Endothelial cell of umbilical vein (primary cell): ENCODE data around the gene GLB1L. TPM values are rescaled to one million over a fixed set of nuclear protein-coding genes. Genes with fewer than 3 reads are reported as not detected.

ENCODE experiments used
- BruUV-seq: library from RNA; stranded (reverse); fragments of 400-500 nt; replicated peaks from 2 replicates; lab custom pipeline; 2021; lab: Mats Ljungman, UMichigan
- CTCF ChIA-PET: fragments of 300-600, 350-600 bp; sonication (Branson Sonifier 250); formaldehyde crosslinking; loops from one replicate; lab custom pipeline; 2021; ENCODE audit warnings: antibody characterized with exemption, inconsistent platforms; lab: Charles Lee
- POLR2A ChIA-PET: fragments of 300-600, 350-600 bp; sonication (Branson Sonifier 250); formaldehyde crosslinking; loops from one replicate; lab custom pipeline; 2021; ENCODE audit warnings: antibody characterized with exemption, inconsistent platforms; lab: Charles Lee
- DNase-seq: peaks from one replicate; pipeline ENCODE4 v3.0.0-alpha.2; 2011; ENCODE audit warnings: low read depth, low spot score
- FAIRE-seq: peaks from 2 replicates; lab custom pipeline; 2011; peaks lifted over from hg19 to GRCh38; lab: Jason Lieb, UNC
- H2AFZ ChIP-seq: 2 replicates; pipeline ENCODE4 v1.6.0; 2012; ENCODE audit warnings: low read depth, low read length, control low read depth, inconsistent platforms
- H3K27ac ChIP-seq: 2 replicates; pipeline ENCODE4 v1.5.1; 2011; ENCODE audit warnings: low read depth, mild to moderate bottlenecking, control low read depth, low read length, moderate library complexity; ENCODE audit not compliant: insufficient read depth
- H3K27me3 ChIP-seq, 2 experiments: 2 replicates each; pipeline versions ENCODE4 v1.6.0 to v1.6.1; 2011; ENCODE audit warnings: low read length in 2 of 2, mixed read lengths in 1 of 2; ENCODE audit not compliant: control insufficient read depth in 2 of 2, insufficient read depth in 2 of 2
- H3K36me3 ChIP-seq, 2 experiments: 2 replicates in 1 of 2; 3 replicates in 1 of 2; pipeline ENCODE4 v1.5.1; 2011; ENCODE audit warnings: low read length in 2 of 2, mild to moderate bottlenecking in 1 of 2, moderate library complexity in 1 of 2; ENCODE audit not compliant: control insufficient read depth in 2 of 2, insufficient read depth in 2 of 2; ENCODE audit errors: extremely low read depth in 1 of 2
- H3K4me1 ChIP-seq: 3 replicates; pipeline ENCODE4 v1.5.1; 2011; ENCODE audit warnings: mild to moderate bottlenecking, low read length; ENCODE audit not compliant: control insufficient read depth, insufficient read depth; ENCODE audit errors: extremely low read depth
- H3K4me2 ChIP-seq: 2 replicates; pipeline ENCODE4 v1.6.1; 2011; ENCODE audit warnings: low read length, control low read depth, mixed read lengths; ENCODE audit not compliant: insufficient read depth
- H3K4me3 ChIP-seq, 3 experiments: fragments of 200-600 bp in 1 of 3; sonication (generic), shearing (Covaris generic) in 1 of 3; replicated peaks in 1 of 3; 2 replicates each; pipeline ENCODE4 v1.5.1; 2011 to 2016; ENCODE audit warnings: control low read depth in 3 of 3, low read length in 3 of 3, mild to moderate bottlenecking in 2 of 3, inconsistent platforms in 1 of 3, low read depth in 1 of 3, moderate library complexity in 1 of 3; ENCODE audit not compliant: insufficient read depth in 1 of 3
- H3K79me2 ChIP-seq: 2 replicates; pipeline ENCODE4 v1.6.0; 2012; ENCODE audit warnings: low read length, inconsistent platforms; ENCODE audit not compliant: control insufficient read depth, insufficient read depth
- H3K9ac ChIP-seq: replicated peaks from 2 replicates; pipeline ENCODE3; 2011; ENCODE audit warnings: low read length, control low read depth; ENCODE audit not compliant: insufficient read depth; ENCODE audit errors: extremely low read depth
- H3K9me1 ChIP-seq: replicated peaks from 3 replicates; pipeline ENCODE4 v1.6.0; 2011; ENCODE audit warnings: mild to moderate bottlenecking, low read length; ENCODE audit not compliant: control insufficient read depth, insufficient read depth; ENCODE audit errors: extremely low read depth
- H3K9me3 ChIP-seq: replicated peaks from 2 replicates; pipeline ENCODE4 v1.5.1; 2012; ENCODE audit warnings: low read length, inconsistent platforms; ENCODE audit not compliant: control insufficient read depth, insufficient read depth
- H4K20me1 ChIP-seq: replicated peaks from 2 replicates; pipeline ENCODE3; 2011; ENCODE audit warnings: mild to moderate bottlenecking, low read length; ENCODE audit not compliant: control insufficient read depth, insufficient read depth; ENCODE audit errors: extremely low read depth
- CTCF ChIP-seq, 2 donors: IDR thresholded peaks; 1 replicate in 1 of 2; 2 replicates in 1 of 2; pipeline ENCODE4 v1.5.1; 2011; ENCODE audit warnings: low read length in 2 of 2, mild to moderate bottlenecking in 2 of 2, moderate library complexity in 2 of 2, control low read depth in 1 of 2, inconsistent platforms in 1 of 2, low read depth in 1 of 2; ENCODE audit not compliant: insufficient read depth in 1 of 2; ENCODE audit errors: extremely low read depth in 1 of 2
- EZH2 ChIP-seq: IDR thresholded peaks from 2 replicates; pipeline ENCODE4 v1.6.1; 2012; ENCODE audit warnings: borderline replicate concordance, low read depth, mild to moderate bottlenecking, moderate library complexity, low read length, inconsistent platforms; ENCODE audit not compliant: severe bottlenecking
- FOS ChIP-seq: IDR thresholded peaks from 2 replicates; pipeline ENCODE4 v1.6.1; 2011; ENCODE audit warnings: mild to moderate bottlenecking, low read length, moderate library complexity, borderline replicate concordance; ENCODE audit not compliant: insufficient read depth
- GATA2 ChIP-seq: IDR thresholded peaks from 2 replicates; pipeline ENCODE4 v1.7.0; 2011; ENCODE audit warnings: low read depth, mild to moderate bottlenecking, moderate library complexity, mixed read lengths, low read length; ENCODE audit not compliant: insufficient read length, insufficient read depth
- JUN ChIP-seq: IDR thresholded peaks from 2 replicates; pipeline ENCODE4 v1.6.1; 2011; ENCODE audit warnings: borderline replicate concordance, low read depth; ENCODE audit not compliant: insufficient read length, insufficient read depth
- MAX ChIP-seq: IDR thresholded peaks from 2 replicates; pipeline ENCODE4 v1.6.1; 2011; ENCODE audit not compliant: insufficient read depth, insufficient read length
- MYC ChIP-seq: IDR thresholded peaks from one replicate; pipeline ENCODE4 v1.6.1; 2011; ENCODE audit warnings: mild to moderate bottlenecking, low read depth, low read length
- POLR2A ChIP-seq: IDR thresholded peaks from 2 replicates; pipeline ENCODE4 v1.6.1; 2012; ENCODE audit warnings: low read depth, mild to moderate bottlenecking, control low read depth, low read length
- POLR2AphosphoS5 ChIP-seq: IDR thresholded peaks from 2 replicates; pipeline ENCODE4 v1.6.1; 2012; ENCODE audit warnings: low read depth, mild to moderate bottlenecking, control low read depth, low read length, moderate library complexity; ENCODE audit not compliant: insufficient read depth
- dilution Hi-C: fragments of 300-500 bp; cut with MboI; formaldehyde crosslinking; loops from one replicate; pipeline ENCODE4 v1.15.0; 2019; ENCODE audit warnings: low sequenced_read_pairs; ENCODE audit not compliant: extremely low pct_ligation_motif_present
- intact Hi-C: fragments of 100-400 bp; cut with micrococcal nuclease; formaldehyde crosslinking; loops from one replicate; pipeline ENCODE4 v1.10.0; 2022
- polyA plus RNA-seq, 4 experiments: library from polyadenylated mRNA; depleted of rRNA in 3 of 4; stranded (reverse) in 3 of 4; unstranded in 1 of 4; fragments of >200 nt; gene quantifications; 2 replicates each; pipeline versions ENCODE4 v1.2.1 to v1.2.3, GENCODE V29; 2011 to 2012; ENCODE audit warnings: missing spikeins in 1 of 4
- total RNA-seq: library from RNA; stranded (reverse); gene quantifications from 2 replicates; pipeline ENCODE4 v1.2.3, GENCODE V29; 2021

GLB1L gene
- total and polyA plus RNA-seq, 2 donors (not counting 3 experiments of a cell fraction or from before 2014, with no cell fraction given): 9.2 to 11.9 TPM

GRCh38 chr2:219218732-219219701 is 26.2 kb downstream of the GLB1L start, which contains the start of gene ABCB6:
ABCB6 (minus strand) TSS chr2:219218958; CDS start chr2:219218673, 285 bp downstream.
- peak; percentile 93 for DNase-seq
- Histone ChIP-seq H3K27me3 (no peaks in the 10 kb centered on the region), H3K27ac (peak within 1 kb of the TSS; percentile 82), H3K36me3 (peaks cover 3 to 32% of the 10 kb centered on the region in 2 experiments), H3K9me3 (no peaks in the 10 kb centered on the region), H3K4me3 (peak within 1 kb of the TSS; percentile 20 to 55 (median 46)), H3K9ac (peak within 1 kb of the TSS; percentile 37), H4K20me1 (no peaks in the 10 kb centered on the region), H2AFZ (peak within 1 kb of the TSS; percentile 56), H3K79me2 (no peaks in the 10 kb centered on the region), H3K9me1 (no peaks in the 10 kb centered on the region), H3K4me1 (peaks cover 14% of the 10 kb centered on the region), H3K4me2 (peak within 1 kb of the TSS; percentile 83)
- intact Hi-C loops (loop anchor here (1.0 to 5.0 kb wide), 10 partner anchors 10 to 168 kb away; partner anchors contain the start of genes ANKZF1, ATG9A, DNAJB2 and DNPEP), dilution Hi-C loops (no loop called here)
- TSS peak; percentile 67 for BruUV-seq
- FAIRE-seq: peak; percentile 95
- CTCF ChIA-PET: interaction anchor here (0.5 to 2.2 kb wide), 7 partner anchors 7 to 76 kb away, joined by 3 to 12 read pairs (median 4); partner anchors contain the start of genes ANKZF1, ATG9A, CNPPD1 and DNAJB2
- POLR2A ChIA-PET: interaction anchor here (0.5 to 1.2 kb wide), 3 partner anchors 10 to 68 kb away, joined by 4 to 6 read pairs (median 4); partner anchors contain the start of genes ANKZF1 and ATG9A
- TF ChIP-seq GATA2 (no peak), EZH2 (no peak), JUN (no peak), POLR2A (peak; percentile 83), MAX (peak; percentile 96), POLR2AphosphoS5 (peak; percentile 81), CTCF (IDR thresholded peaks at IDR 0.05; ENCODE audit: extremely low read depth in 1 of 2, insufficient read depth in 1 of 2, low read depth in 1 of 2, low read length in 2 of 2) (no peak), FOS (no peak), MYC (peak; percentile 49)
